ENCODE data around the gene DUSP6.

DUSP6 gene

GRCh38 chr12:89373763-89374572, 21.7 kb upstream of the DUSP6 start:
- no peak for DNase-seq (ENCODE audit: low read depth in 1 of 2, low spot score in 1 of 2)

- DNase-seq (ENCODE audit: low read depth in 1 of 2, low spot score in 1 of 2) = no peak
Measured at GRCh38 chr12:89372584-89373370, 20.5 kb upstream of the DUSP6 start.

GRCh38 chr12:89370850-89371249, 18.5 kb upstream of the DUSP6 start:
- no peak for DNase-seq (ENCODE audit: low read depth in 1 of 2, low spot score in 1 of 2)

- DNase-seq (ENCODE audit: low read depth in 1 of 2, low spot score in 1 of 2) = no peak
Measured at GRCh38 chr12:89370421-89370831, 18.1 kb upstream of the DUSP6 start.

- no peak for DNase-seq (ENCODE audit: low read depth in 1 of 2, low spot score in 1 of 2)
Measured at GRCh38 chr12:89369166-89369565, 16.9 kb upstream of the DUSP6 start.

- DNase-seq (ENCODE audit: low read depth in 1 of 2, low spot score in 1 of 2) = no peak
Measured at GRCh38 chr12:89368391-89368790, 16.1 kb upstream of the DUSP6 start.

- DNase-seq (ENCODE audit: low read depth in 1 of 2, low spot score in 1 of 2) = no peak
Measured at GRCh38 chr12:89366676-89367364, 14.5 kb upstream of the DUSP6 start.

GRCh38 chr12:89364631-89365030, 12.3 kb upstream of the DUSP6 start:
- DNase-seq (ENCODE audit: low read depth in 1 of 2, low spot score in 1 of 2) = no peak

- no peak for DNase-seq (ENCODE audit: low read depth in 1 of 2, low spot score in 1 of 2)
Measured at GRCh38 chr12:89364058-89364457, 11.8 kb upstream of the DUSP6 start.

GRCh38 chr12:89363582-89363981, 11.3 kb upstream of the DUSP6 start:
- DNase-seq (ENCODE audit: low read depth in 1 of 2, low spot score in 1 of 2) = no peak

- DNase-seq (ENCODE audit: low read depth in 1 of 2, low spot score in 1 of 2) = no peak
Measured at GRCh38 chr12:89363084-89363483, 10.8 kb upstream of the DUSP6 start.

- no peak for DNase-seq (ENCODE audit: low read depth in 1 of 2, low spot score in 1 of 2)
Measured at GRCh38 chr12:89359615-89360014, 7.3 kb upstream of the DUSP6 start.

GRCh38 chr12:89358805-89359204, 6.5 kb upstream of the DUSP6 start:
- DNase-seq (ENCODE audit: low read depth in 1 of 2, low spot score in 1 of 2) = no peak

GRCh38 chr12:89357297-89357730, 5.0 kb upstream of the DUSP6 start:
- DNase-seq (ENCODE audit: low read depth in 1 of 2, low spot score in 1 of 2) = no peak

- DNase-seq (ENCODE audit: low read depth in 1 of 2, low spot score in 1 of 2) = no peak
Measured at GRCh38 chr12:89356069-89356665, 3.9 kb upstream of the DUSP6 start.

GRCh38 chr12:89355243-89356068, 3.2 kb upstream of the DUSP6 start:
- no peak for DNase-seq (ENCODE audit: low read depth in 1 of 2, low spot score in 1 of 2)

GRCh38 chr12:89354612-89355067, 2.3 kb upstream of the DUSP6 start:
- no peak for DNase-seq (ENCODE audit: low read depth in 1 of 2, low spot score in 1 of 2)

- DNase-seq (ENCODE audit: low read depth in 1 of 2, low spot score in 1 of 2) = peak in 1 of 2 donors; percentile 53
Measured at GRCh38 chr12:89353823-89354611, 1.7 kb upstream of the DUSP6 start.

- peak in 1 of 2 donors; percentile 37 for DNase-seq (ENCODE audit: low read depth in 1 of 2, low spot score in 1 of 2)
Measured at GRCh38 chr12:89353188-89353822, 1.0 kb upstream of the DUSP6 start.

Measured in activated CD4-positive, alpha-beta T cell treated with anti-CD3 and anti-CD28 coated beads, Interleukin-2, amount 50 U/mL, for 24 hours (primary cell).